Astrocyte of the cerebellum (primary cell): ENCODE data around the gene SLC51A.
"Not testable (repeated sequence)": the region's sequence is repeated elsewhere in the genome, so short reads cannot be mapped to it uniquely, and the experiment has no call there.

ENCODE experiments used
- DNase-seq: peaks from one replicate; pipeline ENCODE4 v3.0.0-alpha.2; 2011; ENCODE audit warnings: low read depth
- H3K4me3 ChIP-seq: 2 replicates; pipeline ENCODE4 v1.5.1; 2011; ENCODE audit warnings: mild to moderate bottlenecking, low read depth, low read length, moderate library complexity
- CTCF ChIP-seq: IDR thresholded peaks from 2 replicates; pipeline ENCODE4 v1.5.1; 2012; ENCODE audit warnings: low read length, low read depth, moderate library complexity, mild to moderate bottlenecking; ENCODE audit errors: missing control alignments
- in situ Hi-C: cut with HindIII; loops from 2 replicates; pipeline ENCODE4 v1.10.0; 2017; ENCODE audit warnings: low sequenced_read_pairs

Gene SLC51A

GRCh38 chr3:196240424-196240823, 24.1 kb downstream of the SLC51A start:
- H3K4me3 ChIP-seq = no peak overlapping the region
- DNase-seq = no peak
- in situ Hi-C loops = no loop called here
- no peak for TF ChIP-seq CTCF

- H3K4me3 ChIP-seq = no peak overlapping the region
- DNase-seq = no peak
- in situ Hi-C loops = no loop called here
- TF ChIP-seq CTCF = no peak
Observed at GRCh38 chr3:196241704-196242103, 25.4 kb downstream of the SLC51A start.

GRCh38 chr3:196244166-196244565, 27.8 kb downstream of the SLC51A start:
- H3K4me3 ChIP-seq, in situ Hi-C loops: not testable (repeated sequence)

GRCh38 chr3:196246612-196247308, 30.4 kb downstream of the SLC51A start:
- in situ Hi-C loops = no loop called here
- H3K4me3 ChIP-seq = no peak overlapping the region
- DNase-seq = peak; percentile 48
- no peak for TF ChIP-seq CTCF

More at GRCh38 chr3:196244166-196244565, 27.8 kb downstream of the SLC51A start:
- not testable (repeated sequence) for DNase-seq

- in situ Hi-C loops = no loop called here
- no peak for TF ChIP-seq CTCF
- DNase-seq = no peak
- H3K4me3 ChIP-seq = no peak overlapping the region
Observed at GRCh38 chr3:196251918-196252317, 35.6 kb downstream of the SLC51A start.

GRCh38 chr3:196254376-196255283, 38.3 kb downstream of the SLC51A start:
- TF ChIP-seq CTCF = no peak
- in situ Hi-C loops = no loop called here
- H3K4me3 ChIP-seq = no peak overlapping the region
- no peak for DNase-seq

GRCh38 chr3:196255776-196256175, 39.4 kb downstream of the SLC51A start:
- DNase-seq = no peak

More at GRCh38 chr3:196255776-196256175, 39.4 kb downstream of the SLC51A start:
- no peak overlapping the region for H3K4me3 ChIP-seq
- in situ Hi-C loops = no loop called here
- no peak for TF ChIP-seq CTCF
